Activated naive CD8-positive, alpha-beta T cell treated with anti-CD3 and anti-CD28 coated beads, Interleukin-2, amount 50 U/mL, for 16 hours (primary cell): Measurements from ENCODE around the gene ARF1.
"Not testable (repeated sequence)": the region's sequence is repeated elsewhere in the genome, so short reads cannot be mapped to it uniquely, and the experiment has no call there.

Source experiments
- DNase-seq: peaks from one replicate; pipeline ENCODE4 v3.0.0-alpha.2; 2020; ENCODE audit warnings: low read depth, low spot score

ARF1 gene

DNA sequence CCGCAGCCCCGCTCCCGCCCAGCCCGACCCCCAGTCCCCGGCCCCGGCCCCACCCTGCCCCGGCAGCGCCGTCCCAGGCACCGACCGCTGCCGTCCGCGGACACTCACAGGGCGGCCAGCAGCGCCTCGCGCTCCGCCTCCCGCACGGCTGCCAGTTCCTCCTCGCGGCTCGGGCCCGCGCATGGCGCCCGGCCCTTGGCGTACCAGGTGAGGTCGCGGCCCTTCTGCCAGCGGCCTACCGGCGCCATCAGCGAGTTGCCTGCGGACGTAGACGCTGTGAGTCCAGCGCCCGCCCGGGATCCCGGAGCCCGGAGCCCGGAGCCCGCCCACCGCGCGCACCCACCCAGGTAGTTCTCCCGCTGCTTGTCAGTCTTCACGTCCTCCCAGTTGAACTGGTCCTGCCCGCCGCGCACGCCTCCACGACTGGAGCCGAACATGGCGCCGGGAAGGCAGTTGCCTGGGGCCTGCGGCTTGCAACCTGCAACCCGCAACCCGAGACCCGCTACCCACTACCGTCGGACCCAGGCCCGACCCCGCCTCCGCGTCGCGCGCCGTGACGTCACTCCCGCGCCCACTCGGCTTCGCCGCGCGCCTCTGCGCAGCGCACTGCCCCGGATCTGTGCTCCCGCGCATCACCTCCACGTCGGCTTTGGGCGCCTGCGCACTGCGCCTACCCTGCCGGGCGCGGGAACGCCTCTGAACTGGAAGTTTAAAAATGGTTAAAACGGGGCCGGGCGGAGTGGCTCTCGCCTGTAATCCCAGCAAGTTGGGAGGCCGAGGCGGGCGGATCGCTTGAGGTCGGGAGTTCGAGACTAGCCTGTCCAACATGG lies 20.5 kb downstream of the ARF1 start, which contains the start of gene C1orf35:
Gene C1orf35 (minus strand): TSS at position 535 of the 830 bp plus-strand sequence. CDS start 98 bp downstream, at position 437.
- DNase-seq, result peak; percentile 88

DNA sequence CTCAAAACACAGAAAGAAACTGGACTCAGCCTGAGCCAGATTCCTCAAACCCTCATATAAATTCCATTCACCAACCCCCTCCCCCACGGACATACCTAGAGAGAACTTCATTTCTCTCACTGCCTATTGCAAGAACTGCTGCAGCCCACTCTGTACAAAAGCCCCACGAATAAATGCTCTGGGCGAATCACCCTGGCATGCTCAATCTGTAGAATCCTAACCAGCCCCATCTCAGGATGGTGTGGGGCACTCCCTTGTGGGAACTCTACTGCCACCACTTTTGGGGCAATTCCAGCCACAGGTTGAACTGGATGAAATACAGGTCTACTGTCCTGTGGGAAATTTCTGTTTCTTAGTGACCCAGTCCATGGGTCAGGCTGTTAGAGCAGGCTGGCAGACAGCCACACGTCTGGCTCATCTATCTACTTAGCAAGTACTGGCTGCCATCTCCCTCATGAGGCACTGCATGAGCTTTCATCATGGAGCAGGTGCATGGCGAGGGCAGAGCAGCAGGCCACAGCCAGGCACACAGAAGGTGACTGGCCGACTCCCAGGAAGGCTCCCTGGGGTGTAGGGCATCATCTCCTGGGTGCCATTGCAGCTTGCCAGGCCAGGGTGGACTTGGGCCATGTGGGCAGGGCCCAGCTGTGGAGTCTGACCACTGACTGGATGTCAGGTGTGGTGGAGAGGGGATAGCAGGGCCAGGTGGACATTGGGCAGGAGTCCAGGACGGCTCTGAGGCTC lies 22.2 kb downstream of the ARF1 start:
- no peak for DNase-seq

DNA sequence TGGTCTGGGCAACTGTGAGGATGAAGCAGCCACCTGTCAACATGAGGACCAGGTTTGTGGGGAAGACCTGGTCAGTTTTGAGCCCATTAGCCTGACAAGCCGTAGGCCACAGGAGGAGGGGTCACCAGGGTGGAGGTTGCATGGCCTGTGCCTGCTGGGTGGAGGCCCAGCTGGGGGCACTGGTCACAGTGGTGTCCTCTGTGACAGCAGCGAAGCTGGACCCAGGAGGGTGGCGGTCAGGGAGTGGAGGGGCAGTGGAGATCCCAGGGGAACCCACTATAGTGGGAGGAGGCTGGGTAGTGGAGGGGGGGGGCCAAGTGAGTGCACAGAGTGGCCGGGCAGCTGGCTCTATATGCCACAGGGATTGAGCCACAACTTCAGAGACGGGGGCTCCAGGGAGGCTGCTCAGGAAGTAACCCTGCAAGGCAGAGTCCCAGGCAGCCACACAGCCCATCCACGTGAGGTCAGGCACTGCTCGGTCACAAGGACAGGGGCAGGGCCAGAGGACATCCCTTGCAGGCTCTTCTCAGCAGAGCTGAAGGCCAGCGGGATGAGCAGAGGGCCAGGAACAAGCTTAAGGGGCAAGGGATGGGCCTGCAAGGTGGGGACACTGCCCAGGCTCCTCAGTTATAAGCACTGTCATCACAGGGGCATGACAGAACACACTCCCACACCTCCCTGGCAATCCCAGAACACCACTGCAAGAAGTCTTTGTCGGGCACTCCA lies 22.9 kb downstream of the ARF1 start:
- DNase-seq, result no peak

DNA sequence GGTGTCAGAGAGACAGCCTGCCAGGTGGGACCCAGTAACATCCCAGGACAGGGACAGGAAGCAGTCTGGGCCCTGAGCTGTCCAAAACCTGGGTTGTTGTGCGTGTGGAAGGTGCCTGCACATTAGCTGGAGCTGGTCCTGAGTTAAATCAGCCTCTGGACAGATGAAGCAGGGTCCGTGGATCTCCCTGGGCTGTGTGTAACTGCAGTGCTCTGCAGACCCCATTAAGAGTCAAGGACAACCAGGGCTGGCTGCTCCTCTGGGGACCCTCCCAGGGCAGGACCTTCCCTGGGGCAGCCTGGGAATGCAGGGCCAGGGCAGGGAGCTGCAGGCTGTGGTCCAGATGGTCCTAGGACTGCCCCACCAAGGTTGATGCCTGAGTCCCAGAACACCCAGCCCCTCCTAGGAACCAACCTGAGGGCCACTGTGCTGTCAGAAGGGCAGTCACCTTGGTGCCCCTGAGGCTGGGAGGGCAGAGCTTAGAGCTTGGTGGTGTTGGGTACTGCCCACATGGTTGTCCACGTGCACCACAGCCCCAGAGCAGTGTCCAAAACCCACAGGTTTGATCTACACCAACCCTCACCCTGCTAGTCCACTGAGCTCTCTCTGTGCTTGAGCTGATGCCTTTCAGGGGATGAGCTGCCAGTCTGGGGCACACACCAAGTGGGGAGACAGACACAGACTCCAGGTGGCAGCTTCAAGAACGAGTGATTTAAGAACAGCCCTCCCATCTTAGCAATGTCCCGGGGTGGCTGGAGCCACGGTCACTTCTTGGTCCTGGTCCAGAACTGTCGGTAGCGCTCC lies 23.7 kb downstream of the ARF1 start:
- no peak for DNase-seq

DNA sequence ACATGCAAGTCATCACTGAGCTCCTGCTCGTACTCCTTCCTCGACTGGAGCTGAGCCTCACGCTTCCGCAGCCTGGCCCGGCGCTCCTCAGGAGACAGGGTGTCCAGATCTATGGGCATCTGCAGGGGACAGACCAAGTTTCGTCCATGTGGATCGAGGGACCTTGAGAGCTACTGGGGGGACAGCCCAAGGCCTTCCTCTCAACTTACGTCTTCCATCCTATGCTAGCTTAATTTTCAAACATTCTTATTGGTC lies 24.2 kb downstream of the ARF1 start:
- DNase-seq, result no peak

DNA sequence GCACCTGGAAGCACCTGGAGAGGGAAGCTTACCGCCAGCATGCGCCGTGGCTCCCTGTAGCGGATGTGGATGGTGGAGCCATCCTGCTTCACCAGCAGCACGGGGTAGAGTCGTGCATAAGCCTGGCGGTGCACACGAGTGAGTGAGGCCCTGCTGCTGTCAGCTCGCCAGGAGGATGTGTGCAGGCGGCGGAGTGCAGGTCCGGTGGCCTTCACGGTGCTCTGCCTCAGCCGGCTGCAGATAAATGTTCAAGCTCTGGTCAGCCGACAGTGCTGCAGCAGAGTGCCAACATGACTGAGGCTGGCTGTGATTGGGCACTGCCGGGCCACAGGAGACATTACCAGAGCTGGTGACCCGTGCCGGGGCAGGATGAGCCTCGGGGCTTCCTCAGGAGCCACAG lies 25.1 kb downstream of the ARF1 start:
- no peak for DNase-seq

DNA sequence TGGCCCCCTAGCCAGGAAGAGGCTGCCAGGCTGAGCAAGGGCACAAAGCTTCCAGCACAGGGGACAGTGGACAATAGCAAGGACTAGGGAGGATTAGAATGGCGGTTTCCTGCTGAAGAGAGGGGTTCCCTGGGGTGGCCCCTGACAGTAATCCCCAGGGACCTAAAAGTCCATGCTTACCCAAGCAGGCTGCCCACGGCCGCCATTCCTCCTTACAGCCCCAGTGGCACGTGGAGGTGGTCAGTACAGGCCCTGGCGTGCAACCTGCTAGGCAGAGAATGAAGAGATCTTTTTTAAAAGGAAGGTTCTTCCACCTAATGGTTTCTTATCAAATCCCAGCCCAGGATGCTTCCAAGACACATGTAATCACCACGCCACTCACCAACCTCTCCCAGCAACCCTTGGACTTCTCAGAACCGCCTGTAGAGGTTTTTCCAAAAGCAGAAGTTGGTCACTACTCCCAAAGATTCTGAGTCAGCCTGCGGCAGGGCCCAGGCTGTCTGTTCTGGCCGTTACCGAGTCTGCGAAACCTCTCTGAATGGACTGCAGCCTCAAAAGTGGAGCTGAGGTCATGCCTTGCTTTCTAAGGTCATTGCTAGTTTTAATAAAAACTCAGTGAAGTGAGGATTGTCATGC lies 25.7 kb downstream of the ARF1 start:
- DNase-seq, result no peak

DNA sequence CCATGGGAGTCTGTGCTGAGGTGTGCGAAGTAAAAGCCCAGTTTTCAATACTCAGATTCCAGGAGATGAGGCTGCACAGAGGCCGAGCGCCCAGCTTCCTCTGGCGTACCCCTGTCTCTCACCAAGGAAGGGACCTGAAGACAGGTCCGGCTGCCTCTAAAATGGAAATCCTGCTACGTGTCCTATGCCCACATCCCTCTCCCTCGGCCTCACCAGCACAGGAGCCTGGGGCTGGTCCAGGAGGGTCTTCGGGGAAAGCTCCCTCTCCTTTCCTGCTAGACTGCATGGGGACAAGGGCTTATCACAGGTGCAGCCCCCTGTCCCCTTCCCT lies 26.2 kb downstream of the ARF1 start:
- no peak for DNase-seq

DNA sequence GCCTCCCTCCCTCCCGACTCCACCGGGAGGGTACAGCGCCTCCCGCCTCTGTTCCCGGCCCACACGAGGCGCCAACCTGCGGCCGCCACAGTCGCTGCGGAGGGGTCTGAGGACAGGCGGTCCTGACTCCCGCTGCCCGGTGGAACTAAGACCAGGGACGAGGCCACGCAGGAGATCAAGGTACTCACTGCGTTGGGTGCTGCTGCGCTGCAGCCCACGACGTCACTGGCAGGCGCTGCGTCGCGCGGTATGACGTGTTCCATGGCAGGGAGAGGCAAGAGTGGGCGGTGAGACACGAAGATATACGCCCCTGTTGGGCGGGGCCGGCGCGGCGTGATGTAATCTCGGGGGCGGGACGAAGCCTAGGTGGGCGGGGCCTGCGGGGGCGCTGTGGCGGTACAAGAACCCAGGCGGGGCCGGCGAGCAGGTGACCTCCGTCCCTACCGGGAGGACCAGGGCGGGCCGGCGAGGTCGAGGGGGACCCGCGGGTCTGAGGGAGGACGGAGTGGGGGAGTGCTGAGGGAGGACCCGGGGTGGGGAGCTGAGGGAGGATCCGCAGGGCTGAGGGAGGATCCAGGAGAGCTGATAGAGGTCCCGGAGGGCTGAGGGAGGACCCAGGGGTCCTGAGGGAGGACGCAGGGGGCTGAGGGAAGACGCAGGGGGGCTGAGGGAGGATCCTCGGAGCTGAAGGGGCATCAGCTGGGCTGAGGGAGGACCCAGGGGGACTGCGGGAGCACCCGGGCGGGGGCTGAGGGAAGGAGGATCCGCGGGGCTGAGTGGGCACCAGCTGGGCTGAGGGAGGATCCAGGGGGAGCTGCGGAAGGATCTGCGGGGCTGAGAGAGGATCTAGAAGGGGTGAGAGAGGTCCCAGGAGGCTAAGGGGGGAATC lies 26.8 kb downstream of the ARF1 start, which contains the start of gene MRPL55:
Gene MRPL55 (minus strand): TSS at position 227 of the 889 bp plus-strand sequence. CDS start 1,039 bp downstream, outside the sequence.
- DNase-seq, result peak; percentile 91

DNA sequence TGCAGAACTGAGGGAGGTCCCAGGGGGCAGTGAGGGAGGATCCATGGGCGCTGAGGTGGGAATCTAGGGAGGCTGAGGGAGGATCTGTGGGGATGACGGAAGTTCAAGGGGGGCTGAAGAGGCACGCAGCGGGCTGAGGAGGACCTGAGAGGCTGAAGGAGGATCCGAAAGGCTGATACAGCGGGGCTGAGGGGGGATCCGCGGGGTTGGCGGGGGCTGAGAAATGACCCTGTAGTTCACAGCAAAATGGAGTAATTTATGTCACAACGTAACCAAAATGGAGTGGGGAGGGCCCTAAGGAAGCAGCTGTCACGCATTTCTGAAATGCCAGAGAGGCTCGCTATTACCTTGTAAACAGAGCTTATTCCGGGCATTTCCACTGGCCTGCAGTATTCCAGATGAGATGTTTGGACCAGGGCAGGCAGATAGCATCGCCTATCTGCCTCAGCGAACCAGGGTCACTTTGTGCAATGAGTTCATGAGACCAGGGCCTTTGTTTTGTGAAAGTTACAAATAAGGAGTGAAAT lies 27.5 kb downstream of the ARF1 start:
- no peak for DNase-seq

DNA sequence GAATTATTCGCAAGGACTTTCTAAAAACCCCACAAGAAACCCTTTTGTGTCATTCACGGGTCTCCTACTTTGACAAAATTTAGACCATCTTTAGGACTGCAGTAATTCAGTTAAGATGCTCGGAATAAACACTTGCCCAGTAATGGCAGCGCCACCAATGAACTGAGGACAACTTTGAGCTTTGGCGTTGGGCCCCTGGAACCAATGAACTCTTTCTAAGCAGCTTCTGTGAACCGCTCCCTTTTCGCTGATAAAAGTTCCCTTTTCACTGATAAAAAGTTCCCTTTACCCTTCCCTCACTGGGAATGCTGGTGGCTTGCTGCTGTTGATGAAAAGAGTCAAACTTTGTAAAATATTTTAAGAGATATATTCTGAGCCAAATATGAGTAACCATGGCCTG lies 28.0 kb downstream of the ARF1 start:
- no peak for DNase-seq

DNA sequence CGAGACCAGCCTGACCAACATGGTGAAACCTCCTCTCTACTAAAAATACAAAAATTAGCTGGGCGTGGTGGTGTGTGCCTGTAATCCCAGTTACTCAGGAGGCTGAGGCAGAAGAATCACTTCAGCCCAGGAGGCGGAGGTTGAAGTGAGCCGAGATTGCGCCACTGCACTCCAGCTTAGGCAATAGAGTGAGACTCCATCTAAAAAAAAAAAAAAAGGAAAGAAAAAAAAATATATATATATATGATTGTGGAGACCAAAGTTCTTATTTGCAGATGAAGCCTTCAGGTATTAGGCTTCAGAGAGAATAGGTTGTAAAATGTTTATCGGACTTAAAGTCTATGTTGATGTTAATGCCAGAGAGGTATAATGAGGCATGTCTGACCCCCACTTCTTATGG lies 28.8 kb downstream of the ARF1 start:
- DNase-seq, result not testable (repeated sequence)

DNA sequence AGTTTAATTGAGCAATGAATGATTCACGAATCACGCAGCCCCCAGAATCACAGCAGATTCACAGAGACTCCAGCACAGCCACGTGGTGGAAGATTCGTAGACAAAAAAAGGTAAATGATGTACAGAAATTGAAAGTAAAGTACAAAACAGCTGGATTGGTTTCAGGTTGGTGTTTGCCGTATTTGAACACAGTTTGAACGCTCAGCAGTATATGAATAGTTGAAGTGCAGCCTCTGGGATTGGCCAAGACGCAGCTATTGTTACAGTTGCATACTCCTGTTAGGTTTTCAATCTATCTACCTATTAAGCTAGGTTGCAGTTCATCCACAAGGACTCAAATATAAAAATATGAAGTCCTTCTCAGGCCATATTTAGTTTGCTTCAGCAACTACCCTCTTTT lies 29.7 kb downstream of the ARF1 start:
- DNase-seq, result no peak

DNA sequence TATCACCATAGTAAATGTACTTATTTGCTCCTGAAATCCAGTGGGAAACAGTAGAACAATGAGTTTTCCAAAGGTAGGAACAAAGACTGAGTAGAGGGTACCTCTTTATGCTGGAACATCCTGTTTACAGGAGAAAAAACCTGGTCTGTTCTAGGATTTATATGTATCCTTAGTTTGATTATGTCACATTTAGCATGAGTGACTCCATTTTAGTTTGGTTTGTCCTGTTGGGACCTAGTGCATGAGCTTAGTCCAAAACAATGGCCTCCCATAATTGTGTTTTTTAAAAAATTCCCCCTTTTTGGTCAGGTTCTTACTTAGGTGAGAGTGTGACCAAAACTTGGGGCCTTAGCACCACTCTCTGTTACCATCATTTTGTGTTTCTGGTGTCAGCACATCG lies 30.1 kb downstream of the ARF1 start:
- no peak for DNase-seq

DNA sequence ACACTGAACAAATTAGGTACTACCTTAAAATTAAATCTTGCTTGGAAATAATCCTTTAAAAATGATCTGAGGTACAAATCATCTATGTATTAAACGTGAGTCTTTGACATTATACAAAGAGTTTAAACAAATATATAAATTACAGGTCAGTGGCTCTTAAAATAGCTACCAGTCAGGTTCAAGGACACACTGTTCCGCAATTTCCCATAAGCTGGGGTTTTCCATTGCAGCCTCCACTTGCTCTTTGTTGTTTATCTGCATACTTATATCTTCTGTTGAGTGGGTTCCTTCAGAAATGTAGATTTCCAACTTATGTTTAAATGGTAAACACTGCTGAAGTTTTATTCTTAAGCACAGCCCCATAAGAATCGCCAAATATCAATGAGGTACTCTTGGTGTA lies 32.3 kb downstream of the ARF1 start:
- no peak for DNase-seq

DNA sequence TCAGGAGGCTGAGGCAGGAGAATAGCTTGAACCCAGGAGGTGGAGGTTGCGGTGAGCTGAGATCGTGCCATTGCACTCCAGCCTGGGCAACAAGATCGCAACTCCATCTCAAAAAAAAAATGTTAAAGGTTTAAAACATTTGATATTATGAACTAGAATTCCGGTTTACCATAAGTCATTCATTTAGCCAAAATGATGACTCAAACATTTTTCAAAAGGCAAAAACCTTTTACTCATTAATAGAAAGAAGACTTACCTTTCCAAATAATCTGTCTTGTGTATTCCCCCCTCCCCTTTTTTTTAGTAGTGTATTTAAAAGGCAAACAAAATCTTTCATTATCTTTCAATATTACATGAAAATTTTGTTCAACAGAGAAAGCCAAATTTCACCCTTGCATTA lies 34.8 kb downstream of the ARF1 start:
- no peak for DNase-seq

DNA sequence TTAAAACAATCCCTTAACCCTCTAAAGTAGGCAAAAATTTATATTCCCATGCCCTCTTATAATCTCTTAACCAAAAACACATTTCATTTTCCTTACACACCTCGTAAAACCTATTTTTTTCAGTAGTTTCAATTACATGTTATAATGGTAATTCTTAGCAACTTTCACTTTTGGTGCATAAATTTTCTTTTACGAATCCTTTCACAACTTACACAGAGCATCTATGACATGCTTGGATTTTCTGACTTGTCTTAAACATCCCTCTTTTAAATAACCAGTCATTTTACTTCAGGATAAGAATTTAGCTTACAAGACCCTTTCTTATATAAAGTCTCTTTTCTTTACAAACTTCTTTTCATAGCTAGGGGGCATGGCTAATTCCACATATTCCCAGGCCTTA lies 35.5 kb downstream of the ARF1 start:
- no peak for DNase-seq

DNA sequence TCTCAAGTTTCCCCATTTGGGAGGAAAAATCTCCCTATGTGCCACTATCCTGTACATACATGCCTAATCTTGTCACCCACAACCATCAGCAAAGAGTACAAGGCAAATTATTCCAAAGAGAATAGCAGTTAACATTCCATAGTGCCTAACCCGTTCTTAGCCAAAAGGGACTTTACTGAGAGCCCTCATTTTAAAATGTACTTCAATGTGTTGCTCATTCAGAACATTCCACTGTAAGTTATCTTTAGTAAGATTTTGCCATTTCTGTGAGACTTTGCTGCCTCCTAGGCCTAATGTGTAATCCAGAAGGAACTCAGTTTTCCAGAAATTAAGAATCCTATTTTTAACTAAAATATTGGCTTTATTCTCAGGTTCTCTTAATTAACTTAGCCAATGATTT lies 37.8 kb downstream of the ARF1 start:
- no peak for DNase-seq

DNA sequence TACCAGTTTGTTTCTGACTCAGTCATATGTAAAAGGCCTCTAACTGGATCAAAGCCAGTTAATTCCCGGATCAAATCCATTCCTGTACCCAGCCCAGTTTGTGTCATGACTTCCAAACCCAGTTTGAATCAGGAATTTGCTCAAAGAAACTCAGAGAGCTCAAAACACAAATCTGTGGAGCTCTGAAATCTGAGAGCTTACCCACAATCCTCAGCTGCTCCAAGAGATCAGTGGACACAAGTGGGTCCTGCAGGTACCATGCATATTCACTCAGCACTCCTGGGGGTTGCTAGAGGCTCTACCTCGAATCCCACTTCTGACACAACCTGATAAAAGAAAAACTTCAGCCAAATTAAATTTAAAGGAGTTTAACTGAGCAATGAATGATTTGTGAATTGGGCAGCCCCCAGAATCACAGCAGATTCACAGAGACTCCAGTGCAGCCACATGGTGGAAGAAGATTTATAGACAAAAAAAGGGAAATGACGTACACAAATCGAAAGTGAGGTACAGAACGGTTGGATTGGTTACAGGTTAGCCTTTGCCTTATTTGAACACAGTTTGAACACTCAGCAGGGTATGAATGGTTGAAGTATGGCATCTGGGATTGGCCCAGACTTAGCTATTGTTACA lies 38.5 kb downstream of the ARF1 start:
- DNase-seq, result no peak
